Kidney tubule cell (primary cell): ENCODE measurements around the gene B3GLCT.
"Not testable (repeated sequence)": the region's sequence is repeated elsewhere in the genome, so short reads cannot be mapped to it uniquely, and the experiment has no call there.

Experiments
- DNase-seq: peaks from one replicate; pipeline ENCODE4 v3.0.0-alpha.2; 2018; ENCODE audit warnings: low spot score

Gene B3GLCT

DNA sequence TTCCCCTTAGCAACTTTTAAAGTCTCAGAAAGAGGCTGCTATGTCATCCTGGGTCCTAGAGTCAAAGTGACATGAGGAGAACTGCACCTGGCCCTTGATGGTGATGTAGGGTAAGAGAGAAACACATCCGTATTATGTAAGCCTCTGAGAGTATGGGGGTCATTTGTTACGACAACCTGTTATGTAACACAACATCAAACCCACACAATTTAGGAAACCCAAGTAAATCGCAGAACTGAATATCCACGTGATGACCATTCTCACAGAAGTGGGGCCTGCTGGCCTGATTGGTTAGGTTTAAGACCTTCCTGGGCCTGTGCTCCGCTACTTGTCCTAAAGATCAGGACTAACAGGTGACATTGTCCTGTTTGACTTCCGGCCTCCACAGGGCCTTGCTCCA, 15.3 kb upstream of the B3GLCT start:
- no peak for DNase-seq

DNA sequence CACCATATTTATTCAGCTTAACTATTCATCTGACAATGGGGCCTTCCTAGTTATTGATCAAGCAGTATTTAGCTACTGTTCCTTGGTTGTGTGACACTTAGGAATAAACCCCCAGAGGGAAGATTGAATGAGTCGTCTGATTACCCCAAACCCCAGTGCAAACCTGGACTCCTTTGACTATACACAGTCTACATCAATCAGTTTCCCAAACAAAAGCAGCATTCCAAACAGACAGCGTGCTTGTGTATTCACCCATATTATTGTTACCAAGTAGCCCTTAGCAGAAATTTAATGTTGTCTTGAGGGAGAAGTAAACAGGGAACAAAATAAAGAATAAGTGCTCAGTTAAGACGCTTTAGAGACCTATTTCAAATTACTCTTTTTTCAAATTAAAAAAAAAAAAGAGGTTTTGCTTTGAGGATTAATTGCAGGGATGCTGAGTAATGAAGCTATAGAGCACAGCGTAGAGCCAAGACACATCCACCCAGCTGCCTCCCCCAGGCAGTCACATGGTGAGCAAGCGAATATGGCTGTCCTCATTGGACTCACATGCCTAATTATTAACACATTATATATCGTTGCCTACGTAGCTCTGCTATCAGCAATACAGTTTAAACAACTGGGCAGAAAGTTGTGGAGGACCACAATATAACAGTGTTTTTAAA, 14.7 kb upstream of the B3GLCT start:
- DNase-seq: no peak

DNA sequence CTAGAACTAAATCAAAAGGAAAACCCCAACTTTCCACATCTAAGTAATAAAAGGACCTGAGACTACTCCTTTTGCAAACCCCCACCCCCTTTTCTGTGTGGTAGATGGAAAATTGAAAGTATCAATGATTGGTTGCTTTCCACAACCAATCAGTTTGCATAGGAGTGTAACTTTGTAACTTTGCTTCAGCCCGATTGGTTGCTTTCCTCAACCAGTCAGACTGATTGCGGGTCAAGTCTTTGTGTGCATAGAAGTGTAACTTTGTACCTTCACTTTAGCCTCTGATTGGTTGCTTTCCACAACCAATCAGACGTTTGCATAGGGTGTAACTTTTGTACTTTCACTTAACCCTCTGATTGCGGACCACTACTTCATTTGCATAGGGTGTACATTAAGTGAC, 8.0 kb upstream of the B3GLCT start:
- DNase-seq: no peak

DNA sequence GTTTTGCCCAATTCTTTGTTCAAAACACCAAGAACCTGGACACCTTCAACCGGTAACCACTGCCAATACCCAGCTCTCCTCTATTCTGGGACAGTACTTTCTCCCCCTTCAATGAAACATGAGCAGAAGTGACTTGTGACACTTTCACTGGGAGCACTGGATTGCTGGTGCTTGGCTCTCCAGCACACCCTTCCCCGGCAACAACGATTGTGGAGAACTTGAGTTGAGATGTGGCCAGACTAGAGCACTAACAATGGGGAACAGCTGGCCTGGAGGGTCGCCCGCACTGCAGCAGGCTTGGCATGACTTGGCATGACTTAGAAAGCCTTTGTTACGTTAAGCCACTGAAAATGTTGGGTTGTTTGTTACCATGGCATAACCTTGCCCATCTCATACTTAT, 7.5 kb upstream of the B3GLCT start:
- no peak for DNase-seq

DNA sequence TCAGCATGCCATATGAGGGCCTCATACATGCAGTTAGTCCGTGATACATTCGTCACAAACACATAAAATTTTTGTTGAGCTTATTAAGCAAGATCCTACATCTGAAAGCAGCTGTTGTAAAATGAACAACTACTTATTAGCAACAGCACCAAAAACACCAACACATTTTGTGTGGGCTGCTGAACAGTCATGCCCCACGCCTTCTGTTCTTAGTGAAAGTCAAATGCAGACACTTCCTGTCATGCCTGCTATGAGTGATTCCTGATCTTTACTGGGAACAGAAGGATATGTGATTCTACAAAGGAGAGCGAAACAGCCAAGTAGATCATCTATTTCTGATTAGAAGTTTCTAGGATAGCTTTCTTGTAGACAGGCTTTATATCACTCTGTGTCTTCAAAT, 4.2 kb upstream of the B3GLCT start:
- DNase-seq: no peak

DNA sequence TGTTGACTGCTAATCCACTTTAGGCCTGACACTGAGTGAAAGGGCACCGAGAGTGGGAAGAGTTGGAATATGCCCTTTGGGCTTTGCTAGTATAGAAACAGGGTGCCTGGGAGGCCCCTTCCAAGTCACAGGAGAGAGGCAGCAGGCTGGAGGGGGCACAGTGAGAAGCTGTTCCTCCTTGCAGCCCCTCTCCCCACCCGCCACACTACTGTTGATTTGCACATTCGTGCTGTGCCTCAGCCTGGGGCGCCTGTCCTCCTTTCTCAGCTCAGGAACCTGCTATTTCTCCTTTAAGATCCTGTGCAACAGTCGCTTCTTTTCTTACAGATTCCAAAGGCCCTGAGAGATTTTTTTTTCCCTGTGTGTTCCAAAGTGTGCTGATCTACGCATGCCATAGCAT, 2.8 kb upstream of the B3GLCT start:
- no peak for DNase-seq

DNA sequence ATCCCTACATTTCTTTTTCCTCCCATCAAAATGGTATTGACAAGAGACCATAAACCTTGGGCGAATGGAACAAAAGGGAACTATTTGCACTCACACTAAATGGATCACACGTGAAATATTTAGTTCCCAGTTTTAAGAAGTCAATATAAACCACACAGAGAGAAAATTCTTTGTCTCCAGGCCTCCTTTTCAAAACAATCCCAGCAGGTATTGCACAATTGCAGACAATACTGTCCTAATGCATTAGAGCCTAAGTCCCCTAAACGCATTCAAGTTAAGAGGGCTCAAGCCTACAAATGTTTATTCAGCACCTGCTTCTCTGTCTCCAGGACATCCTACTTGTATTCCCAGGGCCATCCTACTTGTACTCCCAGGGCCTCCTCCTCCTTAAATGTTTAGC, 1.3 kb upstream of the B3GLCT start:
- DNase-seq: no peak

DNA sequence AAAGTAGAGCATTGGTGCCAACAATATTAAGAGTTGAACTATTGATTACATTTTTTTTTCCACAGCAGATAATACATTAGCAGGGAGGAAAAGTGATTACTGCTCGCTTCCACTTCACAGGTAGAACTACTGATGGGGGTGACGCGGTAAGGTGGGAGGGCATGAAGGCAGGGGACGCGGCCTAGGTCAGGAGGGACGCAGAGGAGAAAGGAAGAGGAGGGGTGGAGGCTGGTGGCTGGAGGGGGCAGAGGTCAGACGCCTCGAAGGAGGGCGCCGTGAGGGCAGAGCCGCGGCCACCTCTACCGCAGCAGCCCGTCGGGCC, 287 bp upstream of the B3GLCT start:
- DNase-seq: no peak

DNA sequence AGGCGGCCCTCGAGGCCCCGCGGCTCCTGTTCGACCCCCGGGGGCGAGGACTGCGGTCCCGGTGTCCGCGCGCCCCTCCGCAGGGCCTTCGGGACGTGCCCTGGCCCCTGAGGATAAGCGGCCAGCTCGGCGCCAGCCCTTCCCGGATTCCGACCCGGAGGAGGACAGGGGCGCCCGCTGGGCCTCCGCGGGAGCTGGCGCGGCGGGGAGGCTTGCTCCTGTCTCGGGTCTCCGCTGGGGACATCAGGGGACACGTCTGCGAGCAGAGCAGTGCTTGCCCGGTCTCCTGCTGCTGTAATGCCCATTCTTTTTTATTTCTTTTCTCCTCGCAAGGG, 829 bp downstream of the B3GLCT start:
- DNase-seq: peak; percentile 56

DNA sequence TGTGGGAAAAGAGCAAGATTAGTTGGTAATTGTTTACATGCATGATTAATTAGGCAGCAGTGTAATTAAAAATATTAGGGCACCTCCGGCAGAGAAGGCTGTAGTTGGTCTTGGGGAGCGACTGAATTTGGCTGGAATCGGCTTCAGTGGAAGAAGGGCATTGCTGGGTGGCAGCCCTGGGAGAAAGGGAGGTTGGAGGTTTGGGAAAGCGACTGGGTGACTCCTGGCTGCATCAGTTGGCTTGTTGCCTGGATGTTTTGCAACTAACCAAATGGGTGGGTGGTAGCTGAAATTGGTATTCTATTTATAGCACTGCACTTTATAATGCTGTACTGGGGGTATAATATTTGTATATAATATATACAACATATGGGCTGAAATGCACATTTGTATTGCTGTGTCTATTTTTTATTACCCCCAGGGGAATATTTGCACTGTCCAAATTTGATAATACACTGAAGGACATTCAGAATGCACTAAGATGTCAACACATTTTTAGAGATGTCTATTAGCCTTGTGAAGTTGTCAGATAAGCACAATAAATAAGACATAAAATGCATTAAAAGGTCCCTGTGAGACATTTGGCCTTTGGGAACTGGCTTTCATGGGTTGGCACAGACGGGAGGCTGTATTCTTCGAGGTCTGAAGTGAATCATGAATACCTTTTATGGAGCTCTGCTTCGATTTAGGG, 1.7 kb downstream of the B3GLCT start:
- peak; percentile 39 for DNase-seq

DNA sequence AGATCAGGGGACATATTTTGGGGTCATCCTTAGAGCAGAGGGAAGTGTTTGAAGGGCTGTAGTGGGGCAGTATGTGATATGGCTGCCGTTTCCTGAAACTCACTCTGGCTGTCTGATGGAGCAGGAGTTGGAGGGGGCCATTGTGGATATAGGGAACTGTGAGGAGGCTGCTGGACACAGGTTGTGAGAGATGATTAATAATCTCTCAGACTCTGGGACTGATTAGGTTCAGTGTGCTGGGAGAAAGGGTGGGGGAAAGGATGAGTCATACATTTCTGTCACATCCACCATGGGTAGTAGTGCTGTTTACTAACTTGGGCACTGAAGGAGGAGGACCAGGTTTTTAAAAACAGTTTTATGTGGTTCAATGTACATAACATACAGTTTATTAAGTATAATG, 4.8 kb downstream of the B3GLCT start:
- peak; percentile 82 for DNase-seq

DNA sequence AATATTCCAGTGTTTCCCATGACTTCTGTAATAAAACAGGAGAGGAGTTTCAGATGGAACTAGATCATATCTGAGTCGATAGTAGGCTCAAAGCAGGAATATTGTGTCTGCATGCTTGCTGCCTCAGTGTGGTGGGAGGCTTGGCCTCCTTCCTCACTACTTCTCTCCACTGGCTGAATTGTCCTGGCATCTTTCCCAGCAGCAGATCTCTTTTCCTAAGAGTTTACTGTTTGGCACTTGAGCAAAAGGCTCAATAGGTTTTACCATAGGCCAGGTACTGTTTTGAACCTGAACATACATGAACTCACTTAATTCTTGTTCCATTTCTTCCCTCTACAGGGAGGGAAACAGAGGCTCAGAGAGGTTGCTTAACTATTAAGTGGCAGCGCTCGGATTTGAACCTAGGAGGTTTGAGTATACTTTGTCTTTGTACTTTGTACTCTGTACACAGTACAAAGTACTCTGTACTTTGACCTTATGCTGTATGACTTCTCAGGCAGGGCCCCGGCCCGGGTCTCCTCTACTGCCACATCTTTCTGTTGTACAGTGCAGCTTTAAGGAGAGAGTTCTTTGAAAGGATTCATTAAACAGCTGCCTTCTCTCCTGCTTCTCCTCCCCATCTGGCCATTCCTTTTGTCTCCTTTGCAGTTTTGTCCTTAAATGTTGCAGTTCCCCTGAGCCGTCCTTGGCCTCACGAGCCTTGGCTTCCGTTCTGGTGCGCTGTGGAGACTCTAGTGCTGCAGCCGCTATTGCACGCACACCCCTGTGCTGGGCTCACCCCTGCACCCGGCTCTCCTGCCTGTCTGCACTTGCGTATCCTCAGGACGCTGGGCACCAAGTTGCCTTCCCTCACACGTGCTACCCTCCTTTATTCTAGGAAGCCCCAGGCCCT, 8.1 kb downstream of the B3GLCT start:
- no peak for DNase-seq

DNA sequence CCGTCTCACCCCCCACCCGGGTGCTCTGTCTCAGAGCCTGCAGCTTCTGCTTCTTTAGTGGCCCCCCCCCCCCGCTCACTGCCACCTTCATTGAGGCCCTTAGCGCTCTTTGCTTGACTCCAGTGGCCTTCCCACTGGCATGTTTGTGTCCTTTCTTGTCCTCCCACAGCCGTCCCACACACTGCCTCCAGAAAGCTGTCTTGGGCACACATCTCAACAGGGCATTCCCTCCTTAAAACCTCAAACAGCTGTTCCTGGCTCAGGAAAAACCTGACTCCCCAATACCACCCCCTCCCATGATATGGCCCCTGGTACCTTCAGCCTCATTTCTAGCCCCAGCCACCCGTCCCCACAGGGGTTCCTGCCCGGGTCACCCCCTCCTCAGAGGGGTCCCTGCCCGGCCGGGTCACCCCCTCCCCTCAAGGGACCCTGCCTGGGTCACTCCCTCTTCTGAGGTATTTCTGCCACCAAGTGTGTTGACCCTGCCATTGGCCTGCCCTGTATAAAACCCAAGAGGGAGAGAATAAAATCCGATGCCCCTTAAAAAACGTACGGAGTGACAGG, 8.9 kb downstream of the B3GLCT start:
- DNase-seq: no peak

DNA sequence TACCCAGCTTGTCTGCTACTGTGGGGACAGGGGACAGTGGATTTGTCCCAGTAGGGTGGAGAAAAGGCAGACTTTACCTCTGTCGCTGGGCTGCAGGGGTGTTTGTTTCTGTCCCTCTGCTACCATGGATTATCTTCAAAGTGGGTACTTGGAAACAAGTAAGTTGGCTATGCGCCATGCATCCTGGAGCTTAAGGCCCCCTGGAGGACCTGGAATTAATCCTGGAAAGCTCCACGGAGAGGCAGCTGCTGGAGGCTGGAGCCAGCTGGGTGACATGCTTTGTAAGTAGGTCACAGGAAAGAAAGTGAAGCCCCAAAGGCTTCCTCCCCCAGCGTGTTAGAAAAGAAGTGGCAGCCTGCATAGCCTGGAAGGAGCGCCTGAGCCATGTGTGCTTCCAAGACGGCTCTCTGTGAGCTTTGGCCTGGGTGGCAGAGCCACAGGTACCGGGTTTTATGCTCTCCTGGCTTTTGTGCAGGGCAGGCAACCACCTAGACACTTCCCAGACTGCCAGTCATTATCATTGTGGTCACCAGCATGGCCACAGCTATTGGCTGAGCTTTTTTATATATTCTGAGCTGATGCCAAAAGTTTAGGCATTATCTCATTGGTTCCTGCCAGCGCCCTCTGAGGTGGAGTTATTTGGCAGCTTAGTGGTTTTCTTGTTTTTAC, 9.5 kb downstream of the B3GLCT start:
- peak; percentile 43 for DNase-seq

DNA sequence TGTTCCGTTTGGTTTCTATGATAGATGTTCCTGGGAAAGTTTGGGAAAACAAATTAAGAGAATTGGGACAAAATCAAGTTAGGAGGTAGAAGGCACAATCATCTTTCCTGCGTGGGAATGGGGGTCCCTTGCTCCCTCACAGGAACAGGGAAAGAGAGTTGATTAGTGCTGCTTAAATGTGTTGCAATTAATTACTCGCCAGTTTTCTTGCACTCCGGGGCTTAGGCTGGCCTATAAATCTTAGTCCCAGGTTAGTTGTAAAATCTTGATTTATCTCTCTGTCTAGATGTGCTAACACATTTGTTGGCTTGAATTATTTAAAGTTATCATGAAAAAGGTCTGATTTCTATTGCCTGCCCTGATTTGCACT, 10.1 kb downstream of the B3GLCT start:
- no peak for DNase-seq

DNA sequence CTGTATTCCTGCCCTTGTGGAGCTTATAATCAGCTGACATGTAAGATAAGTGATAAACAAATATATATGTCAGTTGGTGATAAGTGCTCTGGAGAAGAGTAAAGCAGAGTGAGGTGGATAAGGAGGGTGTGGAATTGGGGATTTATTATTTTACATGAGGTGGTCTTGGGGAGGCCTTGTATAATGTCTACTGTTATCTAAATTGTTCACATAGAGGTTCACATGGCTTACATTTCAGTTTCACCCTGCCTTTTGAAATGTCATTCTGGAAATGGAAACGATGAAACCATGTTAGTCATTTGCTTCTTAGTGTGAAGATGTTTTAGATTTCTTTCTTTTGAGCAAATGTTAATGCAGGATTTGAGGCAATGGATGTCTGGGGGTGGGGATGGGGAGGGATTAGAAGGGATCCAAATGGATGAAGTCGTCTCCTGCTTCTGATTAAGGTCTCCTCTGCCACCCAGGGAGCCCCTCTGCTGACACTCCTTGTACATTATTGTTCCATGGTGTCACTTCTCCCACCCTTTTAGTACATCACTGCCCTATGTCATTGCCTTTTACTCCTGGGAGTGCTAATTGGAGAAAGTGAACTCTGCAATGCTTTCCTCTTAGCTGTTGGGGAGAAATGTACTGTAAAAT, 14.0 kb downstream of the B3GLCT start:
- no peak for DNase-seq

DNA sequence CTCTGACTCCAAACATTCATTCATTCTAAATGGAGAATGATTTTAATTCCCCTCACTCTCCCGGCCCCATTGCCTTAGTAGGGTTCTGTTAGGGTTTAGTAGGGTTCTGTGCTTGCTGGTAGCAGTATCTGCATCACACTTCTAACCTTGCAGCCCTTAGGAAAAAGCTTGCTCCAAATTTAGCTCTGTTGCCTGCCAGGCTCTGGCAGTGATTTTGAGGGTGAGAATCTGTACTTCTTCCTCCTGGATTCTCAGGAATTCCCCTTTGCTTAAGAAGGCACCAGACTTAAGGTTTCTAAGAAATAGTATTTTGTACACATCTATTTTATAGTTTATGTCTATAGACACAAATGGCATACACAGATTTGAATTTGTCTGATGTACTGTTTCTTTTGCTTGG, 14.7 kb downstream of the B3GLCT start:
- DNase-seq: no peak

DNA sequence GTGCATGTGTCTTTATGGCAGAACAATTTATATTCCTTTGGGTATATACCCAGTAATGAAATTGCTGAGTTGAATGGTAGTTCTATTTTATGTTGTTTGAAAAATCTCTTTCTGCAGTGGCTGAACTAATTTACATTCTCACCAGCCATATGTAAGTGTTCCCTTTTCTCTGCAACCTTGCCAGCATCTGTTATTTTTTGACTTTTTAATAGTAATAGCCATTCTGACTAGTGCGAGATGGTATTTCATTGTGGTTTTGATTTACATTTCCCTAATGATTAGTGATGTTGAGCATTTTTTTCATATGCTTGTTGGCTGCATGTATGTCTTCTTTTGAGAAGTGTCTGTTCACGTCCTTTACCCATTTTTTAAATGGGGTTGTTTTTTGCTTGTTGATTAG, 17.1 kb downstream of the B3GLCT start:
- not testable (repeated sequence) for DNase-seq

DNA sequence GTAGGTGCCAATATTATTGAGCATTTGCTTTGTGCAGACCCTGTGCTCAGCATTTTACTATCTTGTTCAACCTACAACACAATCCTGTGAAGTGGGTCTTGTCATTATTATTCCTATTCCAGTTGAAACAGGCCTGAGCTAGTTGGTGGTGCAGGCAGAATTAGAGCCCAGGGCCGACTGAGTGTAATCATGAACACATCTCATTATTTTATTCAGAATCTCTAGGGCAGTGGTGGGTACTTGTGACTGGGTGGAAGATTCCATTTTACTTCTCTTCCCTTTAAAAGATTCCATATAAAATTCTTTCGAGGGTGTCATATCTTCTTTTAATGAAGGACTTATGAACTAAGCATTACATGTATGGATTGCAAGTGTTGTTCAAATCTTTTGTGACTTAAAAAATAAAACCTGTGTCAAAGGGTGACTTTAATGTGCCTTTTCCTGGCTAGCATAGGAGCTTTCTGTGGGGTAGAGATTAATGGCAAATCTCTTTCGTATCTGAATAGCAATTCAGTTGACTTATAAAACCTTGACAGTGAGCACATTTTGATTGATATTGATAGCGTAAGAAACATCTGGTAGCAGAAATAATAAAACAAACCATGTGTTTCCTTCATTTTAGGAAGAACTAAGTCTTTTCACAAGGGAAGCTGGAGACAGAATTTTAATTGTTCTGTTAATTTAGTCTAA, 20.3 kb downstream of the B3GLCT start:
- DNase-seq: no peak

DNA sequence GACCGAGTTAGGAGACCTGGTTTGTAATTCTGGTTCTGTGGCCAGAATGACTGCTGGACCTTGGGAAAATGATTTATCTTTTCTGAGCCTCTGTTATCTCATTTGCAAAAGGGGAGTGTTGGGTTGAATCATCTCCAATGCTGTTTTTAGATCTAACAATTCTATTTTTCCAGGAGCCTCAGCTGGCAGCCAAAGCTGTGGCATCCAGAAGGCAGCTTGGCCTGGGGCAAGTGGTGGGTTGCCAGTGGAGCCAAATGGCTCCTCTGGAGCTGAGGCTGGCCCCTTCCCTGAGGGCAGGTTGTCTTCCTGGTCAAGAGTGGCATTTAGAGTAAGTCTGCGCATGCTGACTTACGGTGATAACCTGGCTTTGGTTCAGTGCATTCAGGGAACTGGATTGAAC, 21.3 kb downstream of the B3GLCT start:
- no peak for DNase-seq

DNA sequence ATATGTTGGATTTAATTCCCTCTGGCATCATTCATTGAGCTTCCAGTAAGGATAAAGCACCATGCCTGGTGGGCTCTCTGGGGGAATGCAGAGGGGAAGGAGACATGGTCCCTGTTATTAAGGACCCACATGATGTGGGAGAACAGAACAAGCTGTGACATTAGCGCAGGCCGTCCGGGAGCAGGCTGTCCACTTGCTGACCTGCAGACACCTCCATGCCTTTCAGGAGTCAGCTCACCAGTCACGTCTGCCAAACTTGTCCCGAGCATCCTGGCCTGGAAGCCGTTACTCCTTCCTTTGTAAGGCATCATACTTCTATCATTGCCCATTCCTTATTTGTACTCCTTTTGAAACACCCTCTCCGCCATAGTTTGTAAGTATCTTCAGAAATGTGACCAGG, 23.4 kb downstream of the B3GLCT start:
- DNase-seq: no peak

DNA sequence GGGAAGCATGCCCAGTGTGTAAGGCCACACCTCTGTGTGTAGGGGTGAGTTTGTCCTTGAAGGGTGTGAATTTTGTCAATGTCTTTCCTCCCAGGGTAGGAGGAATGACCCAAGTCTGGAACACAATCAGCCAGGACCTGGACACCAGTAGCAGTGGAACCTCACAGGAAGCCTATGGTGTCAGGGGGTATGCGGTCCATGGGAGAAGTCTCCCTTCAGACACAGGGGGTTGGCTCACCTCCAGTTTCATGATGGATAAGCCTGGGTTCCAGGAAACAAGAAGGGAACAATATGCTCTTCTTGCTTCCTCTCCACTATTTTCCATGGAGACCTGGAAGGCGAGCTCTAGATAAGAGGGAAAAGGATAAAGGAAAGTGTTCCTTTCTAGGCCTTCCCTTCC, 23.9 kb downstream of the B3GLCT start:
- DNase-seq: no peak
